Measurements from ENCODE around the gene USP34.

Gene USP34

DNA sequence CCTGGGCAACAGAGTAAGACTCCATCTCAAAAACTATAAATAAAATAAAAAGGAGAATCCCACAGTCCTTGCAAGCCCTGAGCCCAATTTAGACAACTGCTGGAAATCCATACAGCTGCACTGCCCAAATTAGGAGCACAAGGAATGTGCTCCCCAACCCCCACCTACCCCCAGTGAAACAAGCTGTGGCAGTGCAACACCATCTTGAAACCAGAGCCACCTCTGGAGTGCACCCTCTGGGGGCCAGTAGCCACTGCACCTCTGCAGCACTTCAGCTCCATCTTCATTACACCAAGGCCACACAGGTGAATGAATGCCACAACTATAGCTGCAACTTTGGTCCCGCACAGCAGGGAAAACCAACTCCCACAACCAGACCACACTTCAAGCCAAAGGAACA, 37.3 kb downstream of the USP34 start:
- H3K27ac ChIP-seq: no peak overlapping the region
- no peak for TF ChIP-seq CTCF (conservative IDR thresholded peaks at IDR 0.05)

- H3K27ac ChIP-seq: no peak overlapping the region
- TF ChIP-seq CTCF (conservative IDR thresholded peaks at IDR 0.05): no peak
Observed at GRCh38 chr2:61432990-61433389, 37.9 kb downstream of the USP34 start.

DNA sequence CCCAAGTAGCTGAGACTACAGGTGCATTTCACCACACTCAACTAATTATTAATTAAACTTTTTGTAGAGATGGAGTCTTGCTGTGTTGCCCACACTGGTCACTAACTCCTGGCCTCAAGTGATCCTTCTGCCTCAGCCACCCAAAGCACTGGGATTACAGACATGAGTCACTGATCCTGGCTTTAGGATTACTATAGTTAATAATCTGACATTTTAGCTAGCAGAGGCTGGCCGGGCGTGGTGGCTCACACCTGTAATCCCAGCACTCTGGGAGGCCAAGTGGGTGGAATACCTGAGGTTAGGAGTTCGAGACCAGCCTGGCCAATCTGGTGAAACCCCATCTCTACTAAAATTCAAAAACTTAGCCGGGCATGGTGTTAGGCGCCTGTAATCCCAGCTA, 39.5 kb downstream of the USP34 start:
- no peak overlapping the region for H3K27ac ChIP-seq

GRCh38 chr2:61426267-61426897, 44.5 kb downstream of the USP34 start:
- peak; percentile 33 for TF ChIP-seq CTCF (conservative IDR thresholded peaks at IDR 0.05)
- H3K27ac ChIP-seq: no peak overlapping the region

More for the DNA sequence above, 39.5 kb downstream of the USP34 start:
- TF ChIP-seq CTCF (conservative IDR thresholded peaks at IDR 0.05): no peak

DNA sequence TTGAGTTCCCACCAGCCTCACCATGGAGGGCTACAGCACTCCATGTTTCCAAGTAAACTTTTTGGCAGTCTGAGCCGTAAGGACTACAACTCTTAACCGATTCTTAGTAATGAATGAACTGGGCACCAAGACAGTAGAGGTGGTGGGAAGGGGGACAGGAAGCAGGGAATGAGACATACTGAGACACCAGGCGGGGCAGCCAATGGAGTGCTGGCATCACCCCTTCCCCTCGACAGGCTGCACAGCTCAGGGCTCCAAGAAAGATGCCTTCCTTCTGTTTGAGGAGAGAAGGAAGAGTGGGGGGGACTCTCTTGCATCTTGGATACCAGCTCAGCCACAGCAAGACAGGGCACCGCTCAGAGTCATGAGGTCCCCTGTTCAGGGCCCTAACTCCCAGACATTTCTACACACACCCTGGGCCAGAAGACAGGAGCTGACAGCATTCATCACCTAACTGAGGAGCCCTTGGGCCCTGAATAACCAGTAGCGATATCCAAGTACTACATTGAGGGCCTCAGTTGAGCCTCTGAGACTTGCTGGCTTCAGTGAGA, 45.2 kb downstream of the USP34 start:
- no peak for TF ChIP-seq CTCF (conservative IDR thresholded peaks at IDR 0.05)
- H3K27ac ChIP-seq: peak overlapping the region; percentile 55; the same call in 1 of the 2 replicates

DNA sequence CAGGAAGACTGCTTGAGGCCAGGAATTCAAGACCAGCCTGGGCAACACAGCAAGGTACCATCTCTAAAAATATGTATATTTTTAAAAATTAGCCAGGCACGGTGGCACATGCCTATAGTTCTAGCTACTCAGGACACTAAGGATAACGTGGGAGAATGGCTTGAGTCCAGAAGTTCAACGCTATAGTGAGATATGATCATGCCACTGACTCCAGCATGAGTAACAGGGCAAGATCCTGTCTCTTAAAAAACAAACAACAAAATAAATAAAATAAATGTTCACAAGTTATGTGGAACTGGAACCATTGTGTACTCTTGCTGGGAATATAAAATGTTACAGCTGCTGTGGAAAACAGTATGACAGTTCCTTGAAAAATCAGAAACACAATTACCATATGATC, 47.2 kb downstream of the USP34 start:
- no peak for TF ChIP-seq CTCF (conservative IDR thresholded peaks at IDR 0.05)
- peak overlapping the region; percentile 55 for H3K27ac ChIP-seq

DNA sequence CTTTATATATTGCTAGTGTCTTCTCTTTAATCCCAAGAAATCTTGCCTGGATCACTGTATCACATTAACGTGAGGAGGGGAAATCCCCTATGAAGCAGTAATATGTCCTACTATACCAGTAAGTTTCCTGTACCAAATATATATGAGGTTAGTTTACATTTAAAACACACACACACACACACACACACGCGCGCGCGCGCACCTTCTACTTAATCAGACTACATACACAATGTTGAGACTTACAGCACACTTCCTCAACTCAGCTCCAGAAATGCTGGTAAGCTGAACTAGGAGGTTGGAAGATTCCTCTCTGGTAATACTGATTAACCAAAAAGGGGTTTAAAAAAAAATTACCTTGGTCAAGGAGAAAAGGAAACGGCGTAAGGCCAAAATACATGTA, 49.3 kb downstream of the USP34 start:
- TF ChIP-seq CTCF (conservative IDR thresholded peaks at IDR 0.05): no peak
- H3K27ac ChIP-seq: peak overlapping the region; percentile 20
